GM08714 (cell line): ENCODE measurements around the gene SSX2.
"Not testable (repeated sequence)": the region's sequence is repeated elsewhere in the genome, so short reads cannot be mapped to it uniquely, and the experiment has no call there.

Experiments used
- H3K4me3 ChIP-seq: fragments of 200-500 bp; sonication (Bioruptor generic); 2 replicates; pipeline ENCODE4 v1.5.1; 2014; ENCODE audit warnings: mild to moderate bottlenecking, low read length, inconsistent platforms

Gene SSX2, protein sequence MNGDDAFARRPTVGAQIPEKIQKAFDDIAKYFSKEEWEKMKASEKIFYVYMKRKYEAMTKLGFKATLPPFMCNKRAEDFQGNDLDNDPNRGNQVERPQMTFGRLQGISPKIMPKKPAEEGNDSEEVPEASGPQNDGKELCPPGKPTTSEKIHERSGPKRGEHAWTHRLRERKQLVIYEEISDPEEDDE

DNA sequence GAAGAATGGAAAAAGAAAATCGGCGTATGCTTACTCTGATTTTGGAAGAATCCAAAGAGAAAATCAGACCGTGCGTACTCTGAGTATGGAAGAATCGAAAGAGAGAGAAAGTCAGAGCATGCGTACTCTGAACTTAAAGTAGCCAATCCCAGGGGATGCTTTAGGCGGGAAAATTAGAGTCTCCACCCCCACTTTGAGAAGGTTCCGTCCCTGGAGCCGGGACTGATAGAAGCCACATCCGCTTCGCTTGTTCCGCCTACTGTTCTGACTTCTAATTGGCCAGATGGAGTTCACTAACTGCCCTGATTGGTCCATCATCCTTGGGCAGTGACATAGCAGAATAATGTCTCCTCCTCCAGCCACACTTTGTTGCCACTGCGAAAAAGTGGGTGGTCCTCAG is at the start of gene SSX2:
Gene SSX2 (minus strand): TSS at position 101 of the 400 bp plus-strand sequence. CDS start 1,429 bp downstream, outside the sequence.
- H3K4me3 ChIP-seq: not testable (repeated sequence)

DNA sequence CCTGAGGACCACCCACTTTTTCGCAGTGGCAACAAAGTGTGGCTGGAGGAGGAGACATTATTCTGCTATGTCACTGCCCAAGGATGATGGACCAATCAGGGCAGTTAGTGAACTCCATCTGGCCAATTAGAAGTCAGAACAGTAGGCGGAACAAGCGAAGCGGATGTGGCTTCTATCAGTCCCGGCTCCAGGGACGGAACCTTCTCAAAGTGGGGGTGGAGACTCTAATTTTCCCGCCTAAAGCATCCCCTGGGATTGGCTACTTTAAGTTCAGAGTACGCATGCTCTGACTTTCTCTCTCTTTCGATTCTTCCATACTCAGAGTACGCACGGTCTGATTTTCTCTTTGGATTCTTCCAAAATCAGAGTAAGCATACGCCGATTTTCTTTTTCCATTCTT is 44.0 kb upstream of the SSX2 start, which contains the start of gene SSX2B:
Gene SSX2B (plus strand): TSS at position 301 of the 400 bp plus-strand sequence. CDS start 1,429 bp downstream, outside the sequence.
- H3K4me3 ChIP-seq: not testable (repeated sequence)

DNA sequence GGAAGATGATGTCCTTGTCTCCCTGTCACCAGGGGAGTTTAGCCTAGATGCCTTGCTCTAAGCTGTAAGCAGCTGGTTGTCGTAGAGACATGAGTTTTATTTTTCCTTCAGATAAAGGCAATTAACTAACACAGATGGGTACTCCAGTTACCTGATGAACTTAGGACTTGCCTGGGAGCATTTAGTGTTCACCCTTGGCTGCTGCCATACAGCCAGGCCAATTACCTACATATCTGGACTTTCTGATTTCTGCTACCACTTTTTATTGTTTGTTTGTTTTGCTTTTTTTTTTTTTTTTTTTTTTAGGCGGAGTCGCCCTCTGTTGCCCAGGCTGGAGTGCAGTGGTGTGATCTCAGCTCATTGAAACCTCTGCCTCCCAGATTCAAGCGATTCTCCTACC is 14.9 kb downstream of the SSX2 start:
- H3K4me3 ChIP-seq: not testable (repeated sequence)

DNA sequence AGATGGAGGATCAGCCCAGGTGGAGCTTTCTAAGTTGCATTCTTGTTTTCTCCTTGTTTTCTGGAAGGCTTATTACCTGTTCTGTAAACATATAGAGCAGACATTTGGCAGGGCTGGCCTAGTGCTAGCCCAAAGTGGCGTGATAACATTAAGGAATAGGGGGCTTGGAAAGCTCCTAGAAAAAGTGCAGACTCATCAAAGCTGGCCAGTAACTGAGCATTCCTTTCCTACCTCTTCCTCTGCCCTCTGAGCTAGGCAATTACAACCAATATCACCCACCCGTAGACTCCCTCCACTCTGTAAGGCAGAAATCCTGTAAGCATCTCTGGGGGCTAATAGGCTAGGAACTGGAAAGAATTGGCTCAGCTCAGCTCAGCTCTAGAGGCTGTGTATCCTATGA is 44.8 kb downstream of the SSX2 start:
- not testable (repeated sequence) for H3K4me3 ChIP-seq

GRCh38 chrX:52655475-52655874 is 51.5 kb downstream of the SSX2 start:
- not testable (repeated sequence) for H3K4me3 ChIP-seq

DNA sequence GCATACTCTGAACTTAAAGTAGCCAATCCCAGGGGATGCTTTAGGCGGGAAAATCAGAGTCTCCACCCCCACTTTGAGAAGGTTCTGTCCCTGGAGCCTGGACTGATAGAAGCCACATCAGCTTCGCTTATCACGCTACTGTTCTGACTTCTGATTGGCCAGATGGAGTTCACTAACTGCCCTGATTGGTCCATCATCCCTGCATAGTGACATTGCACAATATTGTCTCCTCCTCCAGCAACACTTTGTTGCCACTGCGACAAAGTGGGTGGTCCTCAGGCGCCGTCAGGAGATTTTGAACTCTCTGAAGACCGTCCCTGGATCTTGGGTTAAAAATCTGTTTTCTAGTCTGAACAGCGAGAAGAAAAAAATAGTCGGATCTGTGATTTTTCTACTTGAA is 52.2 kb downstream of the SSX2 start, which contains the start of gene SSX7:
Gene SSX7 (minus strand): TSS at position 101 of the 400 bp plus-strand sequence. CDS start 1,428 bp downstream, outside the sequence.
- not testable (repeated sequence) for H3K4me3 ChIP-seq

GRCh38 chrX:52650676-52651075 is 56.3 kb downstream of the SSX2 start:
- not testable (repeated sequence) for H3K4me3 ChIP-seq

DNA sequence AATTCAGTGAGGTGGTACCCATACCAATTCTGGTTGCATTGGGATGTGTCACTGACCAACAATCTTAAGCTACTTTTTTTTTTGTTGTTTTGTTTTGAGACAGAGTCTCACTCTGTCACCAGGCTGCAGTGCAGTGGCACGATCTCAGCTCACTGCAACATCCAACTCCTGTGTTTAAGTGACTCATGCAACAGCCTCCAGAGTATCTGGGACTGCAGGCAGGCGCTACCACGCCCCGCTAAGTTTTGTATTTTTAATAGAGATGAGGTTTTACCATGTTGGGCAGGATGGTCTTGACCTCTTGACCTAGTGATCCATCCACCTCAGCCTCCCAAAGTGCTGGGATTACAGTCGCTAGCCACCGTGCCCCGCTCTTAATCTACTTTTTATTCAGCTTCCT is 58.0 kb downstream of the SSX2 start:
- not testable (repeated sequence) for H3K4me3 ChIP-seq
